Measurements from ENCODE around the gene DNAJB8.

Gene DNAJB8

DNA sequence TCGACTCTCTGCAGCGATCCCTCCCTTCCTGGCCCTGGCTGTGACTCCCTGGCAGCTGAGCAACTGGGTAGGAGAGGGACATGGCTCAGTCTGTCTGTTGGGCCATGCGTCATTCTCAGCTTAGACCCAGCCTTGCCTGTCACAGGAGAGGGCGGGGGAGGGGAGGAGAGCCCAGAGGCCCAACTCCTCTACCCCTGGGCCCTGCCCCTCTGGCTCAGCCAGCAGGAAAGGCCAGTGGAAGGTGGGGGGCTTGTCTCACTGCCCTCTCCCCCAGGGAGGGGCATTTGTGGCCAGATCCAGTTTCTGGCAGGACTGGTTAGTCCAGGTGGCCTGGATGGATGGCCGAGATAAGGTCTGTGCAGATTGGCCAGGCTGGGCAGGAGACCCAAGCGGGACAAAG, 31.6 kb downstream of the DNAJB8 start:
- H3K9me3 Mint-ChIP-seq: no peaks in the 10 kb centered on the region
- TF ChIP-seq, protein P1, sequence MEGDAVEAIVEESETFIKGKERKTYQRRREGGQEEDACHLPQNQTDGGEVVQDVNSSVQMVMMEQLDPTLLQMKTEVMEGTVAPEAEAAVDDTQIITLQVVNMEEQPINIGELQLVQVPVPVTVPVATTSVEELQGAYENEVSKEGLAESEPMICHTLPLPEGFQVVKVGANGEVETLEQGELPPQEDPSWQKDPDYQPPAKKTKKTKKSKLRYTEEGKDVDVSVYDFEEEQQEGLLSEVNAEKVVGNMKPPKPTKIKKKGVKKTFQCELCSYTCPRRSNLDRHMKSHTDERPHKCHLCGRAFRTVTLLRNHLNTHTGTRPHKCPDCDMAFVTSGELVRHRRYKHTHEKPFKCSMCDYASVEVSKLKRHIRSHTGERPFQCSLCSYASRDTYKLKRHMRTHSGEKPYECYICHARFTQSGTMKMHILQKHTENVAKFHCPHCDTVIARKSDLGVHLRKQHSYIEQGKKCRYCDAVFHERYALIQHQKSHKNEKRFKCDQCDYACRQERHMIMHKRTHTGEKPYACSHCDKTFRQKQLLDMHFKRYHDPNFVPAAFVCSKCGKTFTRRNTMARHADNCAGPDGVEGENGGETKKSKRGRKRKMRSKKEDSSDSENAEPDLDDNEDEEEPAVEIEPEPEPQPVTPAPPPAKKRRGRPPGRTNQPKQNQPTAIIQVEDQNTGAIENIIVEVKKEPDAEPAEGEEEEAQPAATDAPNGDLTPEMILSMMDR (IDR thresholded peaks at IDR 0.05): no peak
- H3K4me3 Mint-ChIP-seq: no peak overlapping the region
- H3K27ac Mint-ChIP-seq: no peak overlapping the region
- no peaks in the 10 kb centered on the region for H3K36me3 Mint-ChIP-seq (ENCODE audit: low read depth)
- peak; percentile 43 for DNase-seq
- H3K27me3 Mint-ChIP-seq (ENCODE audit: low read depth, poor library complexity): peaks cover 79% of the 10 kb centered on the region
- H3K4me1 Mint-ChIP-seq: peaks cover 25% of the 10 kb centered on the region

- H3K27ac Mint-ChIP-seq: no peak overlapping the region
- no peaks in the 10 kb centered on the region for H3K9me3 Mint-ChIP-seq
- peaks cover 25% of the 10 kb centered on the region for H3K4me1 Mint-ChIP-seq
- no peaks in the 10 kb centered on the region for H3K36me3 Mint-ChIP-seq (ENCODE audit: low read depth)
- TF ChIP-seq, protein P1 (IDR thresholded peaks at IDR 0.05): no peak
- no peak for DNase-seq
- peaks cover 79% of the 10 kb centered on the region for H3K27me3 Mint-ChIP-seq (ENCODE audit: low read depth, poor library complexity)
- no peak overlapping the region for H3K4me3 Mint-ChIP-seq
Observed at GRCh38 chr3:128434524-128434923, 32.2 kb downstream of the DNAJB8 start.

DNA sequence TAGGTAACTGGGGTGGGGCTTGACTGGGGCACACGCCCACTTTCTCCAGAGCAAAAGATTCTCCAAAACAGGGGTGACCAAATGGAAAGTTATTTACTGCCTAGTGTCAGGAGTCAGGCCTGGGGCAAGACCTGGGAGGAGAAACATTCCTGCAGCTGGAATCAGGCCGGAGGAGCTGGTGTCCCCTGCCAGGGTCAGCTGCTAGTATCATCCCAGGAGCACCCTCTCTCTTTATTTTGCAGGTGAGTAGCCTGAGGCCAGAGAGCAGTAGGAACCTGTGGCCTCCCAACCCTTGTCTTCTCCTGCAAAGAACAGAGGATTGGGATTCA, 32.9 kb downstream of the DNAJB8 start:
- no peaks in the 10 kb centered on the region for H3K36me3 Mint-ChIP-seq (ENCODE audit: low read depth)
- peaks cover 77% of the 10 kb centered on the region for H3K27me3 Mint-ChIP-seq (ENCODE audit: low read depth, poor library complexity)
- H3K27ac Mint-ChIP-seq: no peak overlapping the region
- DNase-seq: no peak
- TF ChIP-seq, protein P1 (IDR thresholded peaks at IDR 0.05): no peak
- H3K4me1 Mint-ChIP-seq: peaks cover 25% of the 10 kb centered on the region
- H3K4me3 Mint-ChIP-seq: peak overlapping the region; percentile 28
- no peaks in the 10 kb centered on the region for H3K9me3 Mint-ChIP-seq

- TF ChIP-seq, protein P1 (IDR thresholded peaks at IDR 0.05): no peak
- H3K27ac Mint-ChIP-seq: no peak overlapping the region
- peaks cover 77% of the 10 kb centered on the region for H3K27me3 Mint-ChIP-seq (ENCODE audit: low read depth, poor library complexity)
- H3K4me3 Mint-ChIP-seq: peak overlapping the region; percentile 60
- no peaks in the 10 kb centered on the region for H3K9me3 Mint-ChIP-seq
- H3K36me3 Mint-ChIP-seq (ENCODE audit: low read depth): no peaks in the 10 kb centered on the region
- DNase-seq: peak; percentile 62
- H3K4me1 Mint-ChIP-seq: peaks cover 27% of the 10 kb centered on the region
Observed at GRCh38 chr3:128432971-128433836, 33.5 kb downstream of the DNAJB8 start.

GRCh38 chr3:128432301-128432970, 34.3 kb downstream of the DNAJB8 start:
- Mint-ChIP-seq H3K36me3 (ENCODE audit: low read depth) (no peaks in the 10 kb centered on the region), H3K9me3 (no peaks in the 10 kb centered on the region), H3K27me3 (ENCODE audit: low read depth, poor library complexity) (peaks cover 85% of the 10 kb centered on the region), H3K27ac (no peak overlapping the region), H3K4me1 (peaks cover 35% of the 10 kb centered on the region), H3K4me3 (peak overlapping the region; percentile 80)
- TF ChIP-seq, protein P1 (IDR thresholded peaks at IDR 0.05): no peak
- peak; percentile 39 for DNase-seq
